IMR-90 (cell line): Measurements from ENCODE around the gene TTC23. TPM values are rescaled to one million over a fixed set of nuclear protein-coding genes. Genes with fewer than 3 reads are reported as not detected.

Experiments
- ATAC-seq: fragments of 200-7000 bp; cut with Tn5 transposase; 2 replicates; pipeline ENCODE4 v1.9.1; 2020; ENCODE audit warnings: low read depth, mild to moderate bottlenecking, moderate library complexity
- BruUV-seq: library from RNA; stranded (reverse); fragments of 400-500 nt; replicated peaks from 2 replicates; lab custom pipeline; 2021; lab: Mats Ljungman, UMichigan
- CTCF ChIA-PET: fragments of 300-600 bp; formaldehyde crosslinking; extraction: SDS; loops from one replicate; lab custom pipeline; 2021; ENCODE audit warnings: antibody characterized with exemption; lab: Yijun Ruan, JAX
- POLR2A ChIA-PET: fragments of 300-600 bp; sonication (Branson Sonifier 250); formaldehyde crosslinking; loops from one replicate; lab custom pipeline; 2022; ENCODE audit warnings: antibody characterized with exemption; ENCODE audit not compliant: unreplicated experiment; lab: Charles Lee
- DNase-seq: peaks from one replicate; pipeline ENCODE4 v3.0.0; 2013
- H2AFZ ChIP-seq: replicated peaks from 2 replicates; pipeline ENCODE3; 2013; ENCODE audit warnings: low read length, mild to moderate bottlenecking; ENCODE audit not compliant: poor library complexity
- H2AK5ac ChIP-seq: 2 replicates; pipeline ENCODE4 v1.6.1; 2013; ENCODE audit warnings: low read depth, low read length, inconsistent platforms
- H2AK9ac ChIP-seq: replicated peaks from 2 replicates; pipeline ENCODE3; 2013; ENCODE audit warnings: mild to moderate bottlenecking, low read depth, low read length, moderate library complexity; ENCODE audit not compliant: poor library complexity
- H2BK120ac ChIP-seq: 2 replicates; pipeline ENCODE4 v1.6.1; 2013; ENCODE audit warnings: low read depth, low read length, inconsistent platforms
- H2BK15ac ChIP-seq: 3 replicates; pipeline ENCODE4 v1.6.1; 2013; ENCODE audit warnings: low read depth, low read length, inconsistent platforms
- H2BK20ac ChIP-seq: 2 replicates; pipeline ENCODE4 v1.6.1; 2013; ENCODE audit warnings: low read depth, mild to moderate bottlenecking, inconsistent platforms, low read length, moderate library complexity
- H2BK5ac ChIP-seq: 2 replicates; pipeline ENCODE4 v1.6.1; 2013; ENCODE audit warnings: mild to moderate bottlenecking, low read depth, low read length, inconsistent platforms; ENCODE audit not compliant: poor library complexity, severe bottlenecking
- H3K14ac ChIP-seq: replicated peaks from 2 replicates; pipeline ENCODE4 v1.6.1; 2013; ENCODE audit warnings: low read depth, low read length, inconsistent platforms
- H3K18ac ChIP-seq: 2 replicates; pipeline ENCODE4 v1.6.1; 2013; ENCODE audit warnings: low read depth, low read length, control low read depth
- H3K23ac ChIP-seq: 2 replicates; pipeline ENCODE4 v1.6.1; 2013; ENCODE audit warnings: low read depth, low read length, inconsistent platforms
- H3K27ac ChIP-seq: 2 replicates; pipeline ENCODE4 v1.5.1; 2013; ENCODE audit warnings: mild to moderate bottlenecking, control low read depth, low read length; ENCODE audit not compliant: insufficient read depth
- H3K27me3 ChIP-seq: 2 replicates; pipeline ENCODE4 v1.6.1; 2013; ENCODE audit warnings: low read length; ENCODE audit not compliant: control insufficient read depth, insufficient read depth
- H3K36me3 ChIP-seq: 2 replicates; pipeline ENCODE4 v1.6.1; 2013; ENCODE audit warnings: low read length, mixed read lengths; ENCODE audit not compliant: control insufficient read depth, insufficient read depth
- H3K4ac ChIP-seq: 2 replicates; pipeline ENCODE4 v1.6.1; 2013; ENCODE audit warnings: low read depth, low read length, inconsistent platforms
- H3K4me1 ChIP-seq: 2 replicates; pipeline ENCODE4 v1.6.1; 2013; ENCODE audit warnings: low read length, mixed read lengths; ENCODE audit not compliant: control insufficient read depth, insufficient read depth
- H3K4me2 ChIP-seq: 2 replicates; pipeline ENCODE4 v1.6.1; 2013; ENCODE audit warnings: low read depth, mild to moderate bottlenecking, control low read depth, low read length, moderate library complexity
- H3K4me3 ChIP-seq: 2 replicates; pipeline ENCODE4 v1.5.1; 2013; ENCODE audit warnings: low read depth, mild to moderate bottlenecking, control low read depth, low read length, moderate library complexity; ENCODE audit not compliant: insufficient read depth
- H3K56ac ChIP-seq: 2 replicates; pipeline ENCODE4 v1.6.1; 2013; ENCODE audit warnings: low read length, inconsistent platforms; ENCODE audit not compliant: insufficient read depth; ENCODE audit errors: extremely low read depth
- H3K79me1 ChIP-seq, 2 experiments: 2 replicates each; pipeline ENCODE4 v1.6.1; 2013; ENCODE audit warnings: low read length in 2 of 2, inconsistent platforms in 1 of 2, low read depth in 1 of 2
- H3K9ac ChIP-seq: 2 replicates; pipeline ENCODE4 v1.6.1; 2013; ENCODE audit warnings: low read depth, low read length, control low read depth
- H3K9me1 ChIP-seq: 2 replicates; pipeline ENCODE4 v1.6.1; 2013; ENCODE audit warnings: low read length, inconsistent platforms; ENCODE audit not compliant: insufficient read depth
- H3K9me3 ChIP-seq: 2 replicates; pipeline ENCODE4 v1.6.1; 2013; ENCODE audit warnings: low read length; ENCODE audit not compliant: control insufficient read depth, insufficient read depth
- H4K20me1 ChIP-seq: 2 replicates; pipeline ENCODE4 v1.6.1; 2013; ENCODE audit warnings: low read length, inconsistent platforms; ENCODE audit not compliant: insufficient read depth
- H4K5ac ChIP-seq: 2 replicates; pipeline ENCODE4 v1.6.1; 2013; ENCODE audit warnings: mild to moderate bottlenecking, low read depth, low read length, control low read depth
- H4K8ac ChIP-seq, 2 experiments: 2 replicates each; pipeline ENCODE4 v1.6.1; 2013; ENCODE audit warnings: low read depth in 2 of 2, low read length in 2 of 2, control low read depth in 1 of 2, inconsistent platforms in 1 of 2
- H4K91ac ChIP-seq: 2 replicates; pipeline ENCODE4 v1.6.1; 2013; ENCODE audit warnings: low read depth, low read length, inconsistent platforms; ENCODE audit not compliant: insufficient read depth
- BHLHE40 ChIP-seq: fragments of 150-350 bp; IDR thresholded peaks from 2 replicates; pipeline ENCODE4 v1.6.1; 2016; ENCODE audit warnings: mild to moderate bottlenecking, low read depth, low read length
- CEBPB ChIP-seq: IDR thresholded peaks from 2 replicates; pipeline ENCODE4 v1.6.1; 2012; ENCODE audit warnings: low read depth, low read length, improper control_type of control experiment
- CHD1 ChIP-seq: IDR thresholded peaks from 2 replicates; pipeline ENCODE4 v1.6.1; 2012; ENCODE audit warnings: low read depth, low read length, improper control_type of control experiment
- CTCF ChIP-seq: conservative IDR thresholded peaks from 2 replicates; pipeline ENCODE4 v1.5.1; 2012; ENCODE audit warnings: mild to moderate bottlenecking, low read depth, low read length, improper control_type of control experiment
- ELK1 ChIP-seq: fragments of 150-350 bp; IDR thresholded peaks from 2 replicates; pipeline ENCODE4 v1.6.1; 2016; ENCODE audit warnings: low read depth, mild to moderate bottlenecking, low read length, moderate library complexity, borderline replicate concordance
- FOS ChIP-seq: fragments of 150-350 bp; IDR thresholded peaks from 2 replicates; pipeline ENCODE4 v1.6.1; 2016; ENCODE audit warnings: low read depth, low read length
- MAFK ChIP-seq: IDR thresholded peaks from 2 replicates; pipeline ENCODE4 v1.6.1; 2012; ENCODE audit warnings: low read depth, low read length, improper control_type of control experiment
- MAZ ChIP-seq: IDR thresholded peaks from 2 replicates; pipeline ENCODE4 v1.6.1; 2012; ENCODE audit warnings: low read depth, mild to moderate bottlenecking, low read length, improper control_type of control experiment, moderate library complexity, borderline replicate concordance
- MXI1 ChIP-seq: IDR thresholded peaks from 2 replicates; pipeline ENCODE4 v1.6.1; 2012; ENCODE audit warnings: low read depth, mild to moderate bottlenecking, low read length, moderate library complexity, borderline replicate concordance
- NFE2L2 ChIP-seq: fragments of 150-350 bp; IDR thresholded peaks from 2 replicates; pipeline ENCODE4 v1.6.1; 2016; ENCODE audit warnings: low read depth, mild to moderate bottlenecking, low read length
- POLR2A ChIP-seq: IDR thresholded peaks from 2 replicates; pipeline ENCODE4 v1.6.1; 2012; ENCODE audit warnings: mild to moderate bottlenecking, low read depth, low read length
- RAD21 ChIP-seq: IDR thresholded peaks from 2 replicates; pipeline ENCODE4 v1.6.1; 2012; ENCODE audit warnings: low read length, improper control_type of control experiment
- RCOR1 ChIP-seq: IDR thresholded peaks from 2 replicates; pipeline ENCODE4 v1.6.1; 2012; ENCODE audit warnings: mild to moderate bottlenecking, low read length, improper control_type of control experiment; ENCODE audit not compliant: insufficient replicate concordance
- RFX5 ChIP-seq: IDR thresholded peaks from 2 replicates; pipeline ENCODE4 v1.8.0; 2012; ENCODE audit warnings: low read depth, mild to moderate bottlenecking, low read length, moderate library complexity
- SMC3 ChIP-seq: fragments of 150-350 bp; IDR thresholded peaks from 2 replicates; pipeline ENCODE4 v1.6.1; 2016; ENCODE audit warnings: low read depth, mild to moderate bottlenecking, antibody characterized with exemption, low read length, moderate library complexity
- USF2 ChIP-seq: fragments of 150-350 bp; IDR thresholded peaks from 2 replicates; pipeline ENCODE4 v1.6.1; 2017; ENCODE audit warnings: mild to moderate bottlenecking, antibody characterized with exemption, low read length, low read depth
- WGBS, 2 experiments: methylation state at CpG; one replicate each; pipeline versions ENCODE4 v1.1.5 to v1.1.7; 2013; ENCODE audit warnings: missing lambda C conversion rate in 2 of 2; ENCODE audit not compliant: insufficient read length in 1 of 2; ENCODE audit errors: extremely low coverage in 2 of 2; 5-methylcytosine and 5-hydroxymethylcytosine counted together
- dilution Hi-C: fragments of 300-500 bp; cut with HindIII; formaldehyde crosslinking; loops from one replicate; pipeline ENCODE4 v1.14.3; 2018; ENCODE audit warnings: low sequenced_read_pairs; ENCODE audit not compliant: unreplicated experiment
- in situ Hi-C: fragments of 300-500 bp; cut with MboI; formaldehyde crosslinking; loops from 3 replicates; pipeline ENCODE4 v1.14.3; 2019; ENCODE audit warnings: low sequenced_read_pairs, inconsistent platforms, mixed read lengths
- intact Hi-C: fragments of 100-400 bp; cut with micrococcal nuclease; formaldehyde crosslinking; loops from 2 replicates; pipeline ENCODE4 v1.10.0; 2022
- polyA plus RNA-seq, 3 experiments: library from polyadenylated mRNA; depleted of rRNA; stranded (reverse); fragments of >200 nt; gene quantifications; 2 replicates each; pipeline ENCODE4 v1.2.3, GENCODE V29; 2012; ENCODE audit warnings: low replicate concordance in 1 of 3
- total RNA-seq: library from RNA; depleted of rRNA; stranded (reverse); fragments of >200 nt; gene quantifications from 2 replicates; pipeline ENCODE4 v1.2.3, GENCODE V29; 2012

TTC23 gene
- total and polyA plus RNA-seq, 2 of the 4 experiments (the other 2 are of a cell fraction) = 7.8 to 29.8 TPM

- no peak for ATAC-seq
- Histone ChIP-seq H3K9me1 (peaks cover 6% of the 10 kb centered on the region; the same call in 1 of the 2 replicates), H2BK15ac (no peak overlapping the region), H4K20me1 (no peaks in the 10 kb centered on the region), H3K4me3 (no peak overlapping the region), H3K4me1 (peaks cover 1% of the 10 kb centered on the region; the same call in 1 of the 2 replicates), H3K79me1 (no peaks in the 10 kb centered on the region), H3K4ac (no peak overlapping the region), H2BK20ac (no peak overlapping the region), H3K9me3 (no peaks in the 10 kb centered on the region), H3K23ac (no peak overlapping the region), H3K4me2 (no peak overlapping the region), H2AK9ac (no peak overlapping the region), H2AK5ac (no peak overlapping the region), H3K27ac (no peak overlapping the region), H2BK120ac (no peak overlapping the region), H4K8ac (no peak overlapping the region), H3K14ac (no peak overlapping the region), H2BK5ac (no peak overlapping the region), H3K18ac (no peak overlapping the region), H2AFZ (peak overlapping the region; percentile 54), H4K91ac (no peak overlapping the region), H3K9ac (no peak overlapping the region), H3K56ac (no peak overlapping the region), H4K5ac (no peak overlapping the region), H3K36me3 (no peaks in the 10 kb centered on the region), H3K27me3 (peaks cover 18% of the 10 kb centered on the region)
- intact Hi-C loops (loop anchor here (1.0 to 5.0 kb wide), 2 partner anchors 114 to 633 kb away; partner anchors contain the start of gene LYSMD4), dilution Hi-C loops (loop anchor here (25.0 kb wide), 1 partner anchor 113 kb away; no protein-coding TSS in a partner anchor), in situ Hi-C loops (loop anchor here (5.0 to 25.0 kb wide), 2 partner anchors 113 to 638 kb away; partner anchors contain the start of gene LYSMD4)
- BruUV-seq = no TSS peak
- POLR2A ChIA-PET = no interaction called here
- CTCF ChIA-PET = interaction anchor here (0.9 to 1.6 kb wide), 2 partner anchors 44 to 61 kb away, joined by 3 read pairs; no protein-coding TSS in a partner anchor
- WGBS, 2 experiments = 100% methylated on average over 2 of the region's 7 CpGs; no CpG with 5 or more reads in 1 of the 2 experiments
- TF ChIP-seq BHLHE40 (no peak), POLR2A (no peak), RCOR1 (no peak), FOS (no peak), NFE2L2 (no peak), CHD1 (no peak), USF2 (no peak), SMC3 (no peak), CTCF (no peak), MAFK (no peak), RAD21 (no peak), MXI1 (no peak), CEBPB (no peak), ELK1 (no peak), MAZ (no peak), RFX5 (no peak)
- DNase-seq = no peak
Observed at GRCh38 chr15:99099661-99100060, 149.7 kb downstream of the TTC23 start.
